GM18526 (cell line): Measurements from ENCODE around the gene RNF121.

Experiments
- POLR2A ChIP-seq: IDR thresholded peaks from 3 replicates; pipeline ENCODE4 v1.6.1; 2011; ENCODE audit not compliant: insufficient read length; ENCODE audit errors: extremely low read depth

RNF121 gene

DNA sequence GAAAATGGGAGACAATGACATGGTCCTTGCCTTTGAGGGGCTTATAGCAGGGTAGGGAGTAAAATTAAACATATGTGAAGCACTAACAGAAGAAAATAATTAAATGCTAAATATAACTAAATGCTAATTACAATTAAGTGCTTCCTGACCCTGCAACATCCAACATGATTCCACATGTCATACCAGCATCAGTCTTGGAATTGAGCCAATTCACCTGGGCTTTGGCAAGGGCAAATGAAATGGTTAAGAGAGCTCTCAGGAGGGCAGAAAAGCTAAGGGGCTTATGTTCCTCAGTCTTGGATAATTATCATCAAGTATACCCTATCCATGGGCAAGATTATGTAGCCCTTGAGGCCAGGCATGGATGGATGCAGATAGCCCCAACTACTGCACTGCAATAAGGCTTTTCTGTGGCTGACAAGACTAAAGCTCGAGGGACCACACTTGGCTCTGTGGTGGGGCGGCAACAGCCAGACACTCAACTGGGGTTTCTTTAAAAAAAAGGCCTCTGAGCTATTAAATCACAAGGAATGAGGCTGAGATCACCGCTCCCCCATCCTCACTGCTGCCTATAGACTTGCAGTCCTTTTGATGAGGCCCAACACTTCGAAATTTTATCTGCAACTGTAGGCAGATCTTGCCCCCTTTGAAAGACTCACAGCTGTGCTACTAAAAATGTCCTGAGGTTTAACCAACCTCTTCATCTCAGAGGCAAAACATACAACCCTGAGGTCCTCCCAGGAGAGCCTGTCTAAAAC is 108.9 kb downstream of the RNF121 start:
- TF ChIP-seq POLR2A: no peak

GRCh38 chr11:72038491-72038890 is 109.6 kb downstream of the RNF121 start:
- no peak for TF ChIP-seq POLR2A

GRCh38 chr11:72039031-72039855 is 110.4 kb downstream of the RNF121 start:
- no peak for TF ChIP-seq POLR2A

DNA sequence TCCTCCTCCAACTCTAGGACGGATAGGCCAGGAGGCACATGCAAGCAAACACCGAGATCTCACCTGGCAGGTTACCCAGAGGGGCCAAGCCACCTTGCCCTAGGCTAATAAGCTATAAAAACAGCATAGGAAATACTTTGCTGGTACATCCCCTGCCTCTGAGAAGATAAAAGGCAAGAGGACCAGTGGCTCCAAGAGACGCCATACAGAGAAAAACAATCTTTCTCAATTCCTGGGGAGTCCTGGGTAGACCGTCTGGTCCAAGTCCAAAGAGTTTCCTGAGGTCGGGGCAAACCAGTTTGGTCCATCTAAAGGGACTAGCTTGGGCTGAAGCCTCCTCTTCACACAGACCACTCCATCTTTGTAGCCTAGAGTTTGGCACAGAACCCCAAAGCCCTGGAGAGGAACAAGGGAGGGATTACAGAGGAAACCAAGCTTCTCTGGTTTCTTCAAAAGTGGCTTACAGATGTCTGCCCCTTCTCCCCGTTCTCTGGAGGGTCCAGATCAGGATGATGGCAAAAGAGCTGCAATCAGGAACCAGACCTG is 111.1 kb downstream of the RNF121 start:
- no peak for TF ChIP-seq POLR2A

DNA sequence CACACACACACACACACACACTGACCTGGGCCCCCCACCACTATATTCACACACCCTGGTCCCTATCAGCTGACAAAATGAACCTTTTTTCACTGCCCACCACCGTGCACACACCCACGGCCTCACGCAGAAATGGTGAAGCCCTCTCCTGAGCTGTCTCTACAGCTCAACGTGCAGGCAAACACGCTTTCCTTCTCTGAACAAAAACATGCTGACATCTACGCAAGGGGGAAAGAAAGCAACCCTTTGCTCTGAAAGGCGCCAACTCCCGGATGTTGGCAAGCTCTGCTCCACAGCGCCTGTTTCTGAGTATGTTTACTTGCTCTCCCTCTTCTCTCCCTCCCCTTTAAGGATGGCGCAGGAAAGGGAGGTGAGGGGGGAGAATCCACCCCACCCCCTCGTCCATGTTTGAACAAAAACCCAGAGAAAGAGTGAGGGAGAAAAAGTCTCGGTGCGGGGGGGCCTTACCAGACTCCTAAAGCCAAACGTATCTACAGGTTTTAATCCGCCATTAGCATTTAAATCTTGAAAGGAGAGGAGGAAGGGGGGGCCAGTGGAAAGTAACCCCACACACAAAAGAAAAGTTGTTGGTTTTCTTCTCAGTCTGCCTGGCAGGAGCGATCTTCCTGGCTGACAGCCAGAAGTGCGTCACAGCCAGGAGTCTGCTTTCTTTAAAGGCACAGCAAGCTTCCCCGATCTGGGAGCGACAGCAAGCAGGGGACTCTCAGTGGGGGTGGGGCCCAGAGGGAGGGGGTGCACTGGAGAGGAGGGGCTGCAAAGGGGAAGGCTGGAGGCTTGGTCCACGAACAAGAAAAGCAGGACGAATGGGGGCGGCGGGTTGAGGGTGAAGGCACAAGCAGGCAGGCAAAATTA is 111.9 kb downstream of the RNF121 start:
- peak; percentile 12 for TF ChIP-seq POLR2A

GRCh38 chr11:72041364-72042063 is 112.7 kb downstream of the RNF121 start:
- TF ChIP-seq POLR2A: peak; percentile 52

DNA sequence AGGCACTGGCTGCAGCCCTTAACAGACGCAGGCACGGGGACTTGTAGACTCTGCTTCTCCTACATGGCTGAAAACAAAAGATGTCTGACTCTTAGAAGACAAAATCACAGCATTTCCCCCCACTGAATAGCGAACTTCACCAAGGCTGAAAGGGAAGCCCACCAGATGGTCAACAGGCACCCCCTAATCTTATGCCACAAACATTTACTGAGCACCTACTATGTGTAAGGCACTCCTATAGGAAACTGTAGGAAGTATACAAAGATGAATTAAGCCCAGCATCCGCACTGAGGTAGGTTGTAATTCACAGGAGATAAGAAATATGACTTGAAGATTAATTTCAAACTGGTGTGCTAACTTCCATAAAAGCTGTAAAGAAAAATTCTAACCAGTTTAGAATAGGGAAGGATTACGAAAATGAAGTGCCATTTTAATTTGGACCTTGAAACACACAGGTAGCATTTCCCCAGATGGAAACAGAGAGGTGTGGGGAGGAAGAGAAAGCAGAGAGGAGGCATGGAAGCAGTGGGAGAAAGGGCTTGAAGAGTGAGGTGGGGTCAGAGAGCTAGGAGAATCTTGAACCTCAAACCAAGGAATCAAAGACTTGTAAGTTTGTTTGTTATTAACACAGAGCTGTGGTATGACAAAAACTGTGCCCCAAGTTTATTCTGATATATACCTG is 113.4 kb downstream of the RNF121 start:
- TF ChIP-seq POLR2A: no peak

DNA sequence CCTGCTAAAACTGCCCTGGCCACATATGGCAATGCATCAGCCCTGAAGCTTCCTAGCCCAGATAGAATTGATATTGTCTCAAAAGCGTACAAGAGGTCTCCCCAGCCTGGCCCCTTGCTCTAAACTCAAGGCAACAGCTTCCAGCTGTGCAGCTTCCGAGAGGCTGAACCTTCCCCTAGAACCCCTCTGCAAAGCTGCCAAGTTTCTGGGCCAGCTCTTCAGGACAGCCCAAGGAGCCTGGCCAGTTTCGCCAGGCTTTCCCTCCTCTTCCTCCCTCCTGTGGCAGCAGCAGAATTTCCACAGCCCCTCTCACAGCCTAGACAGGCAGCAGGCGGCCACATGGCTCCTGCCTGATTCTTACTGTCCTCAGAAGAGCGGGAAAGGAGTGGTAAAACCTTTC is 117.0 kb downstream of the RNF121 start:
- TF ChIP-seq POLR2A: no peak
